A673 (cell line): Measurements from ENCODE around the gene AKAP17A. TPM values are rescaled to one million over a fixed set of nuclear protein-coding genes. Genes with fewer than 3 reads are reported as not detected.
"Not testable (repeated sequence)": the region's sequence is repeated elsewhere in the genome, so short reads cannot be mapped to it uniquely, and the experiment has no call there.

Experiments
- BruUV-seq: library from RNA; stranded (reverse); fragments of 400-500 nt; replicated peaks from 2 replicates; lab custom pipeline; 2021; lab: Mats Ljungman, UMichigan
- CTCF ChIA-PET: fragments of 300-600 bp; sonication (Branson Sonifier 250); formaldehyde crosslinking; loops from one replicate; lab custom pipeline; 2022; ENCODE audit warnings: antibody characterized with exemption; lab: Charles Lee
- POLR2A ChIA-PET: fragments of 300-600 bp; sonication (Branson Sonifier 250); formaldehyde crosslinking; loops from one replicate; lab custom pipeline; 2022; ENCODE audit warnings: antibody characterized with exemption; ENCODE audit not compliant: low non-redundant PET; lab: Charles Lee
- DNase-seq: peaks from one replicate; pipeline ENCODE4 v3.0.0-alpha.2; 2015; ENCODE audit warnings: low spot score
- H3K27ac ChIP-seq: fragments of 200-600 bp; sonication (generic); 2 replicates; pipeline ENCODE4 v1.5.1; 2016; ENCODE audit warnings: mixed run types, low read depth, mild to moderate bottlenecking, mixed read lengths, antibody characterized with exemption, low read length; ENCODE audit not compliant: poor library complexity, severe bottlenecking
- H3K27me3 ChIP-seq: fragments of 200-600 bp; sonication (generic); replicated peaks from 2 replicates; pipeline ENCODE4 v1.6.1; 2017; ENCODE audit warnings: mixed run types, low read depth, mild to moderate bottlenecking, mixed read lengths, antibody characterized with exemption, low read length; ENCODE audit not compliant: insufficient read depth, poor library complexity
- H3K36me3 ChIP-seq: fragments of 200-600 bp; sonication (generic); 2 replicates; pipeline ENCODE4 v1.6.1; 2016; ENCODE audit warnings: mixed run types, mild to moderate bottlenecking, mixed read lengths, antibody characterized with exemption, low read length; ENCODE audit not compliant: insufficient read depth, poor library complexity, severe bottlenecking
- H3K4me1 ChIP-seq: fragments of 200-600 bp; sonication (generic); 2 replicates; pipeline ENCODE4 v1.6.1; 2017; ENCODE audit warnings: mixed run types, mild to moderate bottlenecking, mixed read lengths, antibody characterized with exemption, low read length; ENCODE audit not compliant: insufficient read depth, poor library complexity, severe bottlenecking
- H3K4me3 ChIP-seq: fragments of 200-600 bp; sonication (generic); 2 replicates; pipeline ENCODE4 v1.5.1; 2016; ENCODE audit warnings: low read depth, mixed run types, mild to moderate bottlenecking, mixed read lengths, low read length; ENCODE audit not compliant: poor library complexity, severe bottlenecking
- H3K9me3 ChIP-seq: fragments of 200-600 bp; sonication (generic); 2 replicates; pipeline ENCODE4 v1.6.1; 2016; ENCODE audit warnings: mixed run types, low read depth, mild to moderate bottlenecking, mixed read lengths, antibody characterized with exemption, low read length; ENCODE audit not compliant: poor library complexity, severe bottlenecking
- CTCF ChIP-seq: fragments of 300-800, 200-600 bp; sonication (generic); conservative IDR thresholded peaks from 2 replicates; pipeline ENCODE4 v1.5.1; 2017; ENCODE audit warnings: low read depth, mild to moderate bottlenecking, antibody characterized with exemption, low read length, moderate library complexity, mixed read lengths
- EZH2 ChIP-seq: fragments of 200-600 bp; sonication (generic); IDR thresholded peaks from 2 replicates; pipeline ENCODE4 v1.6.1; 2017; ENCODE audit warnings: borderline replicate concordance, low read depth, mild to moderate bottlenecking, mixed read lengths, antibody characterized with exemption, low read length; ENCODE audit not compliant: poor library complexity, severe bottlenecking
- intact Hi-C: fragments of 100-400 bp; cut with micrococcal nuclease; formaldehyde crosslinking; loops from one replicate; pipeline ENCODE4 v1.10.0; 2022; ENCODE audit not compliant: unreplicated experiment
- total RNA-seq: library from RNA; stranded (reverse); gene quantifications from 2 replicates; pipeline ENCODE4 v1.2.3, GENCODE V29; 2021

The AKAP17A gene
- total RNA-seq, 1 experiment from 2014 or later, result 39.7 TPM

- POLR2A ChIA-PET, result no interaction called here
- Histone ChIP-seq H3K9me3 (no peaks in the 10 kb centered on the region), H3K4me1 (no peaks in the 10 kb centered on the region), H3K27me3 (no peaks in the 10 kb centered on the region), H3K4me3 (no peak overlapping the region), H3K27ac (no peak overlapping the region), H3K36me3 (no peaks in the 10 kb centered on the region)
- TF ChIP-seq EZH2, result no peak
- TF ChIP-seq CTCF, result no peak
- intact Hi-C loops, result no loop called here
- BruUV-seq, result no TSS peak
- DNase-seq, result no peak
- CTCF ChIA-PET, result no interaction called here
Measured at GRCh38 chrX:1558761-1559468, 32.5 kb upstream of the AKAP17A start.

- intact Hi-C loops, result no loop called here
- Histone ChIP-seq H3K27ac (no peak overlapping the region), H3K4me1 (no peaks in the 10 kb centered on the region), H3K36me3 (no peaks in the 10 kb centered on the region), H3K27me3 (no peaks in the 10 kb centered on the region), H3K9me3 (no peaks in the 10 kb centered on the region), H3K4me3 (no peak overlapping the region)
- ChIA-PET CTCF (no interaction called here), POLR2A (no interaction called here)
- no peak for DNase-seq
- no peak for TF ChIP-seq EZH2
- TF ChIP-seq CTCF, result no peak
- no TSS peak for BruUV-seq
Measured at GRCh38 chrX:1561164-1561563, 30.2 kb upstream of the AKAP17A start.

- intact Hi-C loops, H3K4me1 ChIP-seq, H3K27ac ChIP-seq, POLR2A ChIA-PET, H3K9me3 ChIP-seq, DNase-seq, H3K36me3 ChIP-seq, H3K4me3 ChIP-seq, H3K27me3 ChIP-seq, CTCF ChIA-PET, BruUV-seq: not testable (repeated sequence)
Measured at GRCh38 chrX:1564077-1564476, 27.3 kb upstream of the AKAP17A start.
